ENCODE data around the gene ZNF142.

ZNF142 gene

DNA sequence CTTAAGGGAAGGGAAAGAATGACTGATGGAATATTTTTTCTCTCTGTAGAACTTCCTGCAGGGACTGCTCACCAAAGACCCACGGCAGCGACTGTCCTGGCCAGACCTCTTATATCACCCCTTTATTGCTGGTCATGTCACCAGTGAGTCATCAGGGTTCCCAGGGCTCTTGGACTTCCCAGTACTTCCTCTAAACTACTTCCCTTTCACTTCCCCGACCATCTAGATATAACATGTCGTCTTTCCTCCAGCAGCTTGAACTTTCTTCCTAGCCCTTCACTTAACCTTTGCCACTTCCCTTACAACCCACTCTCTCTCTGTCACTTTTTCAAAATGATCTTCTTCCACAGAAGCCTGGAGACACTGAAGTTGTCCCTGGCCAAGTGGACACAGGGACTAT lies 19.7 kb upstream of the ZNF142 start:
- Histone ChIP-seq H3K36me3 (ENCODE audit: control insufficient read depth, insufficient read depth, low read length) (peaks cover 5% of the 10 kb centered on the region), H3K9me3 (ENCODE audit: control insufficient read depth, low read length) (no peaks in the 10 kb centered on the region), H3K27ac (ENCODE audit: insufficient read depth, low read depth, low read length, poor library complexity, severe bottlenecking) (no peak overlapping the region), H3K27me3 (ENCODE audit: control insufficient read depth, insufficient read depth, low read length, poor library complexity, severe bottlenecking) (no peaks in the 10 kb centered on the region), H3K4me1 (ENCODE audit: control insufficient read depth, insufficient read depth, low read length) (no peaks in the 10 kb centered on the region), H3K4me3 (ENCODE audit: insufficient read depth, low read depth, low read length) (no peak overlapping the region)
- 91 to 94% methylated on average over 4 of the region's 4 CpGs for WGBS, 2 experiments

DNA sequence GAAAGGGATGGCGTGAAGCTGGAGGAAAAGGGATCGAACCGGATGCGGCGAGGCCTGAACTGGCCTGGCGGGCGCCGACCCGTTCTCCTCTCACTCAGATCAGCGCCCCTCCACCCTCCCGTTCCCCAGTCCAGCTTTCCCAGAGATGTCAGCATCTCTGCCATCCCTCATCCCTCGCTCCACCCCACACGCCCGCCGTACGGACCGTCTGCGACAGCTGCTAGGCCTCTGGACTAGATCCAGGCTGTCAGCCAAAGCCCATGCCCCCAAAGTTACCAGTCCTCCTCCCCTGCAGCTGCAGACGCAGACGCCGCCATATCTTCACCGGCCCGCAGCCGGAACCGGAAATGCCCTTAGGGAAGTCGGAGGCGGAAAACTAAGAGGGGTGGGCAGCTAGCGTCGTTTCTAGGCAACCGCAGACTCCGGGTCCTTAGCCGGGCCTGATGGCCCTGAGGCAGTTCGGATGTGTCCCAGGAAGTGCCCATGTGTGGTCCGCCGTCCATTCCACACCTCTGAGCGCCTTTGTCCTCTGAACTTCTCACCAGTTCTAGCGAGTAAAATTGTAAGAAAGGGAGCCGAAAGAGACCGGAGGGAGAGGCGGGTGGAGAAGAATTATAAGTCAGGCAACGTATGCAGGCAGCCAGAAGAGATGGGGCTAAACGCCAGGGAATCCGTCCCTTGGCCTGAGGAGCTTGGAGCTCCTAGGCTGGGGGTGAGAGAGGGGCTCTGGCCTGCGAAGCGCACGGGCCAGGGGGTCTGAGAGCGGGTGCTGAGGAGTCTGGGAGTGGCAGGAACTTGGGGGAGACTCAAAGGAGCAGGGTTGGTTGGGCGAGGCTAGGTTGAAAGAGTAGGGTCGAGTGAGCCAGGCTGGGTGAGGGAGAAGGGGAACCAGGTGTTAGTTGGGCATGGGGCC lies 12.5 kb upstream of the ZNF142 start, which contains the start of the genes RNF25 and STK36:
TSS of gene RNF25 (minus strand) at position 349 of the 913 bp plus-strand sequence. CDS start at position 317, 32 bp downstream.
TSS of gene STK36 (plus strand) at position 433 of the 913 bp plus-strand sequence. CDS start 744 bp downstream, outside the sequence.
- 0 to 1% methylated on average over 49 of the region's 49 CpGs for WGBS, 2 experiments
- Histone ChIP-seq H3K27me3 (ENCODE audit: control insufficient read depth, insufficient read depth, low read length, poor library complexity, severe bottlenecking) (no peaks in the 10 kb centered on the region), H3K4me1 (ENCODE audit: control insufficient read depth, insufficient read depth, low read length) (peaks cover 3% of the 10 kb centered on the region), H3K4me3 (ENCODE audit: insufficient read depth, low read depth, low read length) (peak within 1 kb of the TSS; percentile 90), H3K36me3 (ENCODE audit: control insufficient read depth, insufficient read depth, low read length) (peaks cover 4% of the 10 kb centered on the region), H3K27ac (ENCODE audit: insufficient read depth, low read depth, low read length, poor library complexity, severe bottlenecking) (peak within 1 kb of the TSS; percentile 63), H3K9me3 (ENCODE audit: control insufficient read depth, low read length) (no peaks in the 10 kb centered on the region)

DNA sequence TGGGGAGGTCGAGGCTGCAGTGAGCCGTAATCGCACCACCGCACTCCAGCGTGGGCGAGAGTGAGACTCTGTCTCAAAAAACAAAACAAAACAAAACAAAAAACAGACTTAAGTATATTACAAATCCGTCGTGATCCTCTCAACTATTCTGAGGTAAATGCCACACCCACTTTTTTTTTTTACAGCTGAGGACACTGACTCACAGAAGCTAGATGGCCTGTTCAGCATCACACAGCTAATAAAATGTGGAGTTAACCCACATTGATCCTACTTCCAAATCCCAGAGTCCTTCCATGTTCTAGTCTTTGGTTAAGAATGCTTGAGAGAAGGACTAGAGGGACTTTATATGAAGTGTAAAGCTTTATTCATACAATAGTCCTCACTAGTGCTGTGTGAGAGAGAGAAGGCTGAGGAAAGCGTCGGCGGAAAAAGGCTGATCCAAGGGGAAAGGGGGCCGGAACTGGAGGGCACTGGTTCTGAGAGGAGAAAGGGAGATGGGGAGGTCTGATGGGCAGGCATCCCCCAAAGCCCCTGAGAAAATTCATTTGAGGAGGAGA lies 11.8 kb upstream of the ZNF142 start:
- 46 to 48% methylated on average over 12 of the region's 12 CpGs for WGBS, 2 experiments

DNA sequence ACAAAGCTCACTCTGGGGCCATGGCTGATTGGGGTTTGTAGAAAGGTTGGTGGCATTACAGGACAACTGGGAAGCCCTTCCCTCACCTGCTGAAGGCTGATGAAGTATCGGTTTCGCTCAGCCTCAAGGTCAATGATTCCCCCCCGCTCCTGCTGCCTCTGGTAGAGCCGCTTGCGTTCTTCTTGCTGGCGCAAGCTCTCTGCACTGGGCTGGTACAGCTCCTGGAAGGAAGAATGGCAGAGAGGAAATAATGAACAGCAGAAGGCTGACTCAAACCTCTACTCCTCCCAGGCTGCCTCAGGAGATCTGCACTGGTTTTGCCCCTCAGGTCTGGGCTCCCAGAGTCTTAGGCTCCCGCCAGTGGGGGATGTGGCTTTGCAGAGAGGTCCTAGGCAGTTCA lies 5.2 kb upstream of the ZNF142 start:
- 95 to 97% methylated on average over 7 of the region's 7 CpGs for WGBS, 2 experiments
- Histone ChIP-seq H3K36me3 (ENCODE audit: control insufficient read depth, insufficient read depth, low read length) (peaks cover 40% of the 10 kb centered on the region), H3K9me3 (ENCODE audit: control insufficient read depth, low read length) (no peaks in the 10 kb centered on the region)

More for the DNA sequence above, 11.8 kb upstream of the ZNF142 start:
- H3K9me3 ChIP-seq (ENCODE audit: control insufficient read depth, low read length), result no peaks in the 10 kb centered on the region
- H3K36me3 ChIP-seq (ENCODE audit: control insufficient read depth, insufficient read depth, low read length), result peaks cover 8% of the 10 kb centered on the region
- H3K27ac ChIP-seq (ENCODE audit: insufficient read depth, low read depth, low read length, poor library complexity, severe bottlenecking), result peak overlapping the region; percentile 63
- peak overlapping the region; percentile 90 for H3K4me3 ChIP-seq (ENCODE audit: insufficient read depth, low read depth, low read length)
- no peaks in the 10 kb centered on the region for H3K27me3 ChIP-seq (ENCODE audit: control insufficient read depth, insufficient read depth, low read length, poor library complexity, severe bottlenecking)
- H3K4me1 ChIP-seq (ENCODE audit: control insufficient read depth, insufficient read depth, low read length), result peaks cover 3% of the 10 kb centered on the region

DNA sequence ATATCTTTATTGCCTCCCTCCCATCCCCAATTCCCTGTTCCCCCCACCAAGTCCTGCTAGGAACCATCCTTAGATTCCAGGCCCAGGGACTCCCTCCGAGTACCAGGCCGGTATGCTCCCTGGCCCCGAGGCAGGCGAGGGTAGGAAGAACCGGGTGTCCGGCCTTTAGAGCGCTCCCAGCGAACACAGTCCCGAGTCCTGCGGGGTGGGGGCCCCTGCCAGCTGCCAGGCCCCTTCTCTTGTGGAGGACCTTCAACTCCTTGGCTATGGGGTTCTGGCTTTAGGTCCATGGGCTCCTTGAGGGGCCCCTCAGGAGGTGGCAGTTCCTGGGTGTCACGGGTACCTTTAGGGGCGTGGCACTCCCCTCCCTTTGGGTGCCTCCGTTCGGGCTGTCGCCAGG lies 4.5 kb upstream of the ZNF142 start:
- H3K27ac ChIP-seq (ENCODE audit: insufficient read depth, low read depth, low read length, poor library complexity, severe bottlenecking), result no peak overlapping the region
- WGBS, 2 experiments, result 94 to 95% methylated on average over 15 of the region's 15 CpGs
- H3K9me3 ChIP-seq (ENCODE audit: control insufficient read depth, low read length), result no peaks in the 10 kb centered on the region
- peaks cover 4% of the 10 kb centered on the region for H3K4me1 ChIP-seq (ENCODE audit: control insufficient read depth, insufficient read depth, low read length)
- no peak overlapping the region for H3K4me3 ChIP-seq (ENCODE audit: insufficient read depth, low read depth, low read length)
- peaks cover 40% of the 10 kb centered on the region for H3K36me3 ChIP-seq (ENCODE audit: control insufficient read depth, insufficient read depth, low read length)
- no peaks in the 10 kb centered on the region for H3K27me3 ChIP-seq (ENCODE audit: control insufficient read depth, insufficient read depth, low read length, poor library complexity, severe bottlenecking)

More for the DNA sequence above, 5.2 kb upstream of the ZNF142 start:
- Histone ChIP-seq H3K4me1 (ENCODE audit: control insufficient read depth, insufficient read depth, low read length) (peaks cover 4% of the 10 kb centered on the region), H3K27me3 (ENCODE audit: control insufficient read depth, insufficient read depth, low read length, poor library complexity, severe bottlenecking) (no peaks in the 10 kb centered on the region), H3K4me3 (ENCODE audit: insufficient read depth, low read depth, low read length) (no peak overlapping the region), H3K27ac (ENCODE audit: insufficient read depth, low read depth, low read length, poor library complexity, severe bottlenecking) (no peak overlapping the region)

DNA sequence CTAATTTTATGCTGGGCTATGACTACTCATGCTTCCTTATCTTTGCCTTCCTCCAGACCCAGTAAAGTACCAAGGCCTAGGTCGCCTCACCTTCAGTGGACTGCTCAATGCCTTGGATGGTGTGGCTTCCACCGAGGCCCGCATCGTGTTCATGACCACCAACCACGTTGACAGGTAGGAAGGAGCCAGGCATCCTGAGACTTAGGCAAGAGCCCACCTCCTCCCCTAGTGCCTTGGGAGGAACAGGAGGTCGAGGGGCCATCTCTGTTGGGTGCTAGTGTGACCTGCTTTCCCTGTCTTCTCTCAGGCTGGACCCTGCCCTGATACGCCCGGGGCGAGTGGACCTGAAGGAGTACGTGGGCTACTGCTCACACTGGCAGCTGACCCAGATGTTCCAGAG lies 3.4 kb upstream of the ZNF142 start:
- Histone ChIP-seq H3K27me3 (ENCODE audit: control insufficient read depth, insufficient read depth, low read length, poor library complexity, severe bottlenecking) (no peaks in the 10 kb centered on the region), H3K36me3 (ENCODE audit: control insufficient read depth, insufficient read depth, low read length) (peaks cover 40% of the 10 kb centered on the region), H3K27ac (ENCODE audit: insufficient read depth, low read depth, low read length, poor library complexity, severe bottlenecking) (no peak overlapping the region), H3K4me3 (ENCODE audit: insufficient read depth, low read depth, low read length) (no peak overlapping the region), H3K4me1 (ENCODE audit: control insufficient read depth, insufficient read depth, low read length) (peaks cover 4% of the 10 kb centered on the region), H3K9me3 (ENCODE audit: control insufficient read depth, low read length) (no peaks in the 10 kb centered on the region)
- 94 to 97% methylated on average over 10 of the region's 10 CpGs for WGBS, 2 experiments

DNA sequence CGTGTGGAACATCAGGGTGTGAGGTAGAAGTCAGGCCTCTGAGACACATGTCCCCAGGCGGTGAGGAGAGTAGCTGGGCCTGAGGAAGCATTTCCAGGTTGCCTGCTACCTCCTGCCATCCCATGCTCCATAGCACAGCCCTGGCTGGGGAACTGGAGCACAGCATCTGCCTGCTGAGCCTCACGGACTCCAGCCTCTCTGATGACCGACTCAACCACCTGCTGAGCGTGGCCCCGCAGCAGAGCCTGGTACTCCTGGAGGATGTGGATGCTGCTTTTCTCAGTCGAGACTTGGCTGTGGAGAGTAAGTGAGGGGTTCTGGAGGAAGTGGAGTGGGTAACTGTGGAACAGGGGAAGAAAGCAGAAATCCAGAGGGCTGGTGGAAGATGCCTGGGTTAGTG lies 3.0 kb upstream of the ZNF142 start:
- peaks cover 38% of the 10 kb centered on the region for H3K36me3 ChIP-seq (ENCODE audit: control insufficient read depth, insufficient read depth, low read length)
- no peak overlapping the region for H3K27ac ChIP-seq (ENCODE audit: insufficient read depth, low read depth, low read length, poor library complexity, severe bottlenecking)
- no peaks in the 10 kb centered on the region for H3K9me3 ChIP-seq (ENCODE audit: control insufficient read depth, low read length)

DNA sequence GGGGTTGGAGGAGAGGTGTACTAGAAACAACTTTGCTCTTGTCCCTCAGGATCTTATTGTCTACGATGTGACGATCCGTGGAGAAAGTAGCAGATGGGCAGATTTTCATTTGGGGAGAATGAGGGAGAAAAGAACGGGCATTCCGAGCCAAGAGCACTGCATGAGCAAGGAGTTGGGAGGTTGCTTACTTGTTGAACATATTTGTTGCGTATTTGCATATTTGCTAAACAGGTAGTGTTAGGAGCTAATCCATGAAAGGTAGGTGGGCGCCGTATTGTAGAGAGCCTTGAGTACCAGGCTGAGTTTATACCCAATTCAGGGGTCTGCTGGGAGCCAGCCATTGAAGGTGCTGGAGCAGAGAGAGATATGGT lies 550 bp upstream of the ZNF142 start:
- 34 to 37% methylated on average over 8 of the region's 8 CpGs for WGBS, 2 experiments
- peaks cover 4% of the 10 kb centered on the region for H3K4me1 ChIP-seq (ENCODE audit: control insufficient read depth, insufficient read depth, low read length)
- peaks cover 45% of the 10 kb centered on the region for H3K36me3 ChIP-seq (ENCODE audit: control insufficient read depth, insufficient read depth, low read length)
- H3K4me3 ChIP-seq (ENCODE audit: insufficient read depth, low read depth, low read length), result peak overlapping the region; percentile 80
- H3K27me3 ChIP-seq (ENCODE audit: control insufficient read depth, insufficient read depth, low read length, poor library complexity, severe bottlenecking), result no peaks in the 10 kb centered on the region
- no peaks in the 10 kb centered on the region for H3K9me3 ChIP-seq (ENCODE audit: control insufficient read depth, low read length)
- no peak overlapping the region for H3K27ac ChIP-seq (ENCODE audit: insufficient read depth, low read depth, low read length, poor library complexity, severe bottlenecking)

More for the DNA sequence above, 3.0 kb upstream of the ZNF142 start:
- Histone ChIP-seq H3K4me3 (ENCODE audit: insufficient read depth, low read depth, low read length) (no peak overlapping the region), H3K4me1 (ENCODE audit: control insufficient read depth, insufficient read depth, low read length) (peaks cover 4% of the 10 kb centered on the region), H3K27me3 (ENCODE audit: control insufficient read depth, insufficient read depth, low read length, poor library complexity, severe bottlenecking) (no peaks in the 10 kb centered on the region)
- 94% methylated on average over 7 of the region's 7 CpGs for WGBS, 2 experiments

DNA sequence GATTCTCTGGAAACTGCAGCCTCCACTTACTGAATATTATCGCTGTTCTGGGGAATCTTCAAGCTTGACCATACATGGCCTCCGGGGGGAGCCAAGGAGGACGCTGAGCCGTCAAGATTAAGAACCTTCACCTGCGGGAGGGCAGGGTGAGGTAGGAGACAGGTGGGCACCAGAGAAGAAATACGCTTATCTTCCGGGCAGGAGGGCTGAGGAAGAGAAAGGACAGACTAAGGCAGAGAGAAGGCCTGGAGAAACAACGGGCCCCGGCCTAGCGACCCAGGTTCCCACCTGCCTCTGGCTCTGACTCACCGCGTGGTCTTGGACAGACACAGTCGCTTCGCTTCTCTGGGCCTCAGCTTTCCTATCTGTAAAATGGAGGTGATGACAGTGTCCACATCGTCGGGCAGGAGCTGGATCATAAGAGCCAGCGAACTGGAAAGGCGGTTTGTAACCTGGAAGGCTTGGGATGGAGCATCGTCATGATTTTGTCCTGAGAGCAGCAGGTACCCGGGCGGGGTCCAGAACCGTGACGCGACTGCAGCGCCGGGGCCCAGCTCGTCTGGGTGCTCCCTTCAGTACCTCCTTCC lies 659 bp downstream of the ZNF142 start:
- WGBS, 2 experiments, result 2% methylated on average over 27 of the region's 27 CpGs
- peak overlapping the region; percentile 2 for H3K27ac ChIP-seq (ENCODE audit: insufficient read depth, low read depth, low read length, poor library complexity, severe bottlenecking)
- peaks cover 45% of the 10 kb centered on the region for H3K36me3 ChIP-seq (ENCODE audit: control insufficient read depth, insufficient read depth, low read length)
- H3K4me1 ChIP-seq (ENCODE audit: control insufficient read depth, insufficient read depth, low read length), result peaks cover 4% of the 10 kb centered on the region
- H3K9me3 ChIP-seq (ENCODE audit: control insufficient read depth, low read length), result no peaks in the 10 kb centered on the region
- peak overlapping the region; percentile 80 for H3K4me3 ChIP-seq (ENCODE audit: insufficient read depth, low read depth, low read length)
- no peaks in the 10 kb centered on the region for H3K27me3 ChIP-seq (ENCODE audit: control insufficient read depth, insufficient read depth, low read length, poor library complexity, severe bottlenecking)

DNA sequence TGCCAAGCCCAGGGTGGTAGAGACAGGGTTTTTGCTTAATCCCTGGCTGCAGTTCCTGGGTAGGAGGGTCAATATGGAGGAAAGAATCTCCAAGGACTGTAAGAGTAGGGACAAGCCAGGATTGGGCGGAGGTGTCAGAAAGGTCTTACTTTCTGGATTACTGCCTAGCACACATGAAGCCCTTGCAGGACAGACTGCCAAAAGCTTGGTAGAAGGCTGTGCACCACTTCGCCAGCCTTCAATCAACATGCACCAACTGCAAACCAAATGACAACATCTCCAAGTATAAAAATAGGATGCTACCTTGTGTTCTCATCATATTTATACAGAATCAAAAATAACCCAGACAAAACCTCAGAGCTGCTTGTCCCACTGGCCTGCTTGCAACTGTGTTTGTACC lies 3.7 kb downstream of the ZNF142 start:
- peaks cover 34% of the 10 kb centered on the region for H3K36me3 ChIP-seq (ENCODE audit: control insufficient read depth, insufficient read depth, low read length)
- 92 to 98% methylated on average over 2 of the region's 2 CpGs for WGBS, 2 experiments
- no peak overlapping the region for H3K27ac ChIP-seq (ENCODE audit: insufficient read depth, low read depth, low read length, poor library complexity, severe bottlenecking)
- peaks cover 4% of the 10 kb centered on the region for H3K4me1 ChIP-seq (ENCODE audit: control insufficient read depth, insufficient read depth, low read length)
- no peak overlapping the region for H3K4me3 ChIP-seq (ENCODE audit: insufficient read depth, low read depth, low read length)
- no peaks in the 10 kb centered on the region for H3K9me3 ChIP-seq (ENCODE audit: control insufficient read depth, low read length)
- H3K27me3 ChIP-seq (ENCODE audit: control insufficient read depth, insufficient read depth, low read length, poor library complexity, severe bottlenecking), result no peaks in the 10 kb centered on the region
